ENCODE measurements around the gene RTTN. TPM values are rescaled to one million over a fixed set of nuclear protein-coding genes. Genes with fewer than 3 reads are reported as not detected.

RTTN gene
- total RNA-seq, 3 donors from 2014 or later, result 13.0 to 15.3 (median 15.2) TPM

GRCh38 chr18:70074116-70074515, 131.4 kb downstream of the RTTN start:
- ATAC-seq (no peak), DNase-seq (no peak)
- H3K4me1 ChIP-seq (ENCODE audit: low read depth), result no peaks in the 10 kb centered on the region
- intact Hi-C loops (cut with DNase I, micrococcal nuclease), result no loop called here
- no peaks in the 10 kb centered on the region for H3K9me3 ChIP-seq
- no peak for TF ChIP-seq CTCF (IDR thresholded peaks at IDR 0.05)
- H3K36me3 ChIP-seq (ENCODE audit: low read depth), result no peaks in the 10 kb centered on the region
- no peak overlapping the region for H3K4me3 ChIP-seq

GRCh38 chr18:70073432-70073831, 132.1 kb downstream of the RTTN start:
- no peaks in the 10 kb centered on the region for H3K9me3 ChIP-seq
- no peak overlapping the region for H3K4me3 ChIP-seq
- ATAC-seq (peak; percentile 52), DNase-seq (peak in 1 of 3 donors; percentile 23)
- no peaks in the 10 kb centered on the region for H3K36me3 ChIP-seq (ENCODE audit: low read depth)
- no peak for TF ChIP-seq CTCF (IDR thresholded peaks at IDR 0.05)
- H3K4me1 ChIP-seq (ENCODE audit: low read depth), result no peaks in the 10 kb centered on the region
- intact Hi-C loops (cut with DNase I, micrococcal nuclease), result no loop called here

- no peak for TF ChIP-seq CTCF (IDR thresholded peaks at IDR 0.05)
- Histone ChIP-seq H3K4me1 (ENCODE audit: low read depth) (no peaks in the 10 kb centered on the region), H3K36me3 (ENCODE audit: low read depth) (no peaks in the 10 kb centered on the region), H3K4me3 (no peak overlapping the region), H3K9me3 (no peaks in the 10 kb centered on the region)
- no peak for DNase-seq
- ATAC-seq, result no peak
- intact Hi-C loops (cut with DNase I, micrococcal nuclease), result no loop called here
These were observed 132.8 kb downstream of the RTTN start for GRCh38 chr18:70072678-70073077.

GRCh38 chr18:70069965-70070364, 135.5 kb downstream of the RTTN start:
- TF ChIP-seq CTCF (IDR thresholded peaks at IDR 0.05), result no peak
- DNase-seq (no peak), ATAC-seq (no peak)
- no peaks in the 10 kb centered on the region for H3K9me3 ChIP-seq
- H3K4me3 ChIP-seq, result no peak overlapping the region
- intact Hi-C loops (cut with DNase I, micrococcal nuclease), result no loop called here
- H3K4me1 ChIP-seq (ENCODE audit: low read depth), result no peaks in the 10 kb centered on the region
- H3K36me3 ChIP-seq (ENCODE audit: low read depth), result no peaks in the 10 kb centered on the region

GRCh38 chr18:70069382-70069781, 136.1 kb downstream of the RTTN start:
- intact Hi-C loops (cut with DNase I, micrococcal nuclease), result no loop called here
- H3K4me3 ChIP-seq, result no peak overlapping the region
- no peaks in the 10 kb centered on the region for H3K9me3 ChIP-seq
- H3K4me1 ChIP-seq (ENCODE audit: low read depth), result no peaks in the 10 kb centered on the region
- no peaks in the 10 kb centered on the region for H3K36me3 ChIP-seq (ENCODE audit: low read depth)
- TF ChIP-seq CTCF (IDR thresholded peaks at IDR 0.05), result no peak
- DNase-seq (no peak), ATAC-seq (no peak)

- TF ChIP-seq CTCF (IDR thresholded peaks at IDR 0.05), result no peak
- H3K36me3 ChIP-seq (ENCODE audit: low read depth), result no peaks in the 10 kb centered on the region
- no peak for DNase-seq
- H3K4me3 ChIP-seq, result no peak overlapping the region
- ATAC-seq, result no peak
- intact Hi-C loops (cut with DNase I, micrococcal nuclease), result no loop called here
- H3K4me1 ChIP-seq (ENCODE audit: low read depth), result no peaks in the 10 kb centered on the region
- no peaks in the 10 kb centered on the region for H3K9me3 ChIP-seq
These were observed 136.5 kb downstream of the RTTN start for GRCh38 chr18:70068981-70069380.
